Neural cell (in vitro differentiated cells): ENCODE measurements around the gene CEMIP.

Experiments
- CTCF ChIP-seq: fragments of 450-650 bp; IDR thresholded peaks from 2 replicates; pipeline ENCODE4 v1.5.1; 2014; ENCODE audit warnings: antibody characterized with exemption, mild to moderate bottlenecking, moderate library complexity; ENCODE audit not compliant: poor library complexity, severe bottlenecking
- EP300 ChIP-seq: fragments of 450-650 bp; conservative IDR thresholded peaks from 2 replicates; pipeline ENCODE4 v1.6.1; 2014; ENCODE audit warnings: antibody characterized with exemption, mild to moderate bottlenecking, moderate library complexity; ENCODE audit not compliant: poor library complexity, severe bottlenecking
- EZH2 ChIP-seq: fragments of 200-600, 300-800 bp; shearing (Covaris generic), sonication (generic); IDR thresholded peaks from 2 replicates; pipeline ENCODE4 v1.6.1; 2014; ENCODE audit warnings: antibody characterized with exemption, low read length, borderline replicate concordance, mild to moderate bottlenecking; ENCODE audit not compliant: insufficient read depth, poor library complexity, severe bottlenecking
- REST ChIP-seq: IDR thresholded peaks from 2 replicates; pipeline ENCODE4 v1.6.1; 2012; ENCODE audit warnings: borderline replicate concordance
- SMC3 ChIP-seq: fragments of 450-650 bp; conservative IDR thresholded peaks from 2 replicates; pipeline ENCODE4 v1.6.1; 2014; ENCODE audit warnings: antibody characterized with exemption, mild to moderate bottlenecking, moderate library complexity; ENCODE audit not compliant: poor library complexity

- TF ChIP-seq CTCF (no peak), REST (no peak), EP300 (no peak), EZH2 (no peak), SMC3 (no peak)
Measured at GRCh38 chr15:80978685-80979329, 199.6 kb downstream of the CEMIP start.
